ENCODE results near the gene KHDC4. TPM values are rescaled to one million over a fixed set of nuclear protein-coding genes. Genes with fewer than 3 reads are reported as not detected.
A peak's percentile ranks its signal among the peaks of the same experiment; 100 is the strongest.

KHDC4 gene
- 10 to 100 TPM; 63.8 to 71.4 TPM for total RNA-seq

DNA sequence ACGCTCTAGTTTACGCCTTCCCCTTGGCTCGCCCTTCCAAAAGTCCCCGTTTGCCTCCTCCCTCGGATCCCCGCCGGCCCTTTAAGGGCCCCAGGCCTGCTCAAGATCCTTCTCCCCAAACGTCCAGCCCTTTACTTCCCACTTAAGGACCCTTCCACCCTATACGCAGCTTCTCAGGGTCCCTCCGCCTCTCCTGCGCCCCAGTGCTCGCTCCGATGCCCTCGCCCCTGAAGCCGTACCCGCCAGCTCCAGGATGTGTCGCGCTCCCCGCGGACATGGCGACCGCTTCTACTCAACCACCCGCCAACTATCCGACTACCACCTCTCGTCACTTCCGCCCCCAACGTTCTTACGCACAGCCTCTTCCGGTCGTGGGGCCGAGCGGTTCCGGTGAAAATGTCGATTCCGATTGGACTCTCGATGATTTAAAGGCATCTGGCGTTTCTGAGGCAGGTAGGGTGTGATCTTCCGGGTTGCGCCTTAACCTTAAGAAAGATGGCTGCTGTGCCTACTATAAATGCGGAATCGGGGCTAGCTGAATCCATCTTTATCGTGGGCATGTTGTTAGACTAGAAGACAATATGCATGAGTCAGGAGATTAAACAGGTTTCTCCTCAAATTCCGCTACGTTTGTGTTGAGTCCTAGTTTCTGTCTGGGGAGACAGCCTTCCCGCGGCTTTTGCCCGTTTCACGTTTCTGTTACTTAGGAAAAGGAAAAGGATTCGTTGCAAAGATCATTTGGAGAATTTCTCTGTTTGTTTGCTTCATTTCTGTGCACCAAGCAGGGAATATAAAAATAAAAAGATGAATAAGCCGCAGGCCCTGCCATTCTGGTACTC is at the start of gene KHDC4:
KHDC4 (minus strand) TSS at position 317 of the 839 bp plus-strand sequence; CDS start at position 277, 40 bp downstream.
- POLR2A ChIA-PET, result interaction anchor here (0.6 to 4.4 kb wide), 31 partner anchors 10 to 397 kb away, joined by 3 to 68 read pairs (median 5); partner anchors contain the start of genes ARHGEF2, GON4L, RIT1 and SMG5
- peak; percentile 97 for DNase-seq
- H3K9me3 Mint-ChIP-seq, result no peaks in the 10 kb centered on the region
- H3K4me3 Mint-ChIP-seq, result no peak within 1 kb of the TSS
- no peak within 1 kb of the TSS for H3K27ac Mint-ChIP-seq
- H3K4me1 Mint-ChIP-seq, result peaks cover 45% of the 10 kb centered on the region
- CTCF ChIA-PET, result interaction anchor here (0.5 to 6.8 kb wide), 15 partner anchors 9 to 193 kb away, joined by 3 to 61 read pairs (median 4); partner anchors contain the start of genes ARHGEF2 and SYT11
- peaks cover 29% of the 10 kb centered on the region for H3K36me3 Mint-ChIP-seq (ENCODE audit: low read depth)
- H3K27me3 Mint-ChIP-seq, result no peaks in the 10 kb centered on the region

- ChIA-PET POLR2A (interaction anchor here (0.9 to 2.5 kb wide), 5 partner anchors 32 to 51 kb away, joined by 3 to 7 read pairs (median 6); no protein-coding TSS in a partner anchor), CTCF (interaction anchor here (0.5 to 2.6 kb wide), 6 partner anchors 9 to 50 kb away, joined by 3 to 11 read pairs (median 3); partner anchors contain the start of gene KHDC4)
- Mint-ChIP-seq H3K9me3 (no peaks in the 10 kb centered on the region), H3K4me3 (no peak overlapping the region), H3K36me3 (ENCODE audit: low read depth) (peaks cover 27% of the 10 kb centered on the region), H3K4me1 (peaks cover 38% of the 10 kb centered on the region), H3K27me3 (no peaks in the 10 kb centered on the region), H3K27ac (no peak overlapping the region)
- no peak for DNase-seq
Observed at GRCh38 chr1:155983191-155984024, 49.2 kb upstream of the KHDC4 start.

DNA sequence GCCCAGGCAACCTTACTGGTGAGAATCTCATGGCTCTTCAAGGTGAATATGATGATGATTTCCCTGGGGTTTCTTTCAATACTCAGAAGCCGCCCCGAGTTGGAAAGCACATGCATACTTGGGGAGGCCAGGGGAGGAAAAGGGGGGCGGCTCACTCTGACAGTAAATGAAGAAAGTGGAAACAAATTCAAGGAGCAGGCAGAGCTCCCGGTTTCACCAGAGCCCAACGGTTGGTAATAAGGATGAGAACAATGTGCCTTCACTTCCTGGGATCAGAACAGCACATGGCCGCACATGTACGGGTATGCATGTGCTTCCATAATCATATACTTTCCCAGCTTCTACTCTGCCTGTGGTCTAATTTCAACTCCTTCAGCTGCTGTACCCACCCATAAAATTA is 47.9 kb upstream of the KHDC4 start:
- peaks cover 38% of the 10 kb centered on the region for H3K4me1 Mint-ChIP-seq
- ChIA-PET POLR2A (interaction anchor here (6.4 kb wide), 1 partner anchor 42 kb away, joined by 63 read pairs; the partner anchor contains the start of gene RXFP4), CTCF (interaction anchor here (0.6 to 2.0 kb wide), 6 partner anchors 10 to 322 kb away, joined by 3 to 5 read pairs (median 3); partner anchors contain the start of gene KHDC4)
- H3K36me3 Mint-ChIP-seq (ENCODE audit: low read depth), result peaks cover 37% of the 10 kb centered on the region
- no peak overlapping the region for H3K4me3 Mint-ChIP-seq
- no peak for DNase-seq
- no peaks in the 10 kb centered on the region for H3K9me3 Mint-ChIP-seq
- peak overlapping the region; percentile 21 for H3K27ac Mint-ChIP-seq
- no peaks in the 10 kb centered on the region for H3K27me3 Mint-ChIP-seq

DNA sequence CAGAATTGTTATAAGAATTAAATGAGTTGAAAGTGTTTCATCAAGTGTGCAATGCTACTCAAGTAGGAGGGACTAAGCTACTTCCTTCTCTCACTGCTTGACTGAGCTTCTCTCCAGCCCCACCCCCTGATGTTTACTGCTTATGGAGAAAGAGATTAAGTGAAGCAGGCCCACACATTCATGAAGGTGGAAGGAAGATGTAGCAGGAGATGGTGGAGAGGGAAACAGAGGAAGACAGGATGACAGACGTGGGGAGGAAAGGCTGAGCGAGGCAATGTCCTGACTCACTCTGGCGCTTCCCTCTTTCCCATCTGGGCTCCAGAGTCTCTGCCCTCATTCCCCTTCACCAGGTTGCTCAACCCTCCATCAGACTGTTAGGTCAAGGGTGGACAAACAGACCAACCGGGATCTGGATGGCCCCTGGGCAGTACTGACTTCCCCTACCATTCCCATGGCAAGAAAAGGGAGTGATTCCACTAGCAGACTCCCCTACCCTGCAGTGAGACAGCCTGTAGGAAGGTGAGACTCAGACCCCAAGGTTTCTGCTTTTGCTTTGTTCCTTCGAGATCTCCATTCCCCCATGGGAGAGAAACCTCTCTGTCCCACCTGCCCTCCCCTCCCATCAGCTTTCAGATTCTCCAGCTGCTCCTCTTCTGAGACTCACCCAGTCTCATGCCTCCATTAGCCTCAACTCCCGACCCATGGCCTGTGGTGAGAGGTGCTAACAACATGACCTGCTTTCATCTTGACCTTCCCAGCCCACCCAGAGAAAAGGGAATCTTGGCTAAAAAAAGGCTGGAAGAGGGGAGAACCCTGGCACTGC is 47.3 kb upstream of the KHDC4 start:
- peaks cover 43% of the 10 kb centered on the region for H3K36me3 Mint-ChIP-seq (ENCODE audit: low read depth)
- peaks cover 38% of the 10 kb centered on the region for H3K4me1 Mint-ChIP-seq
- DNase-seq, result peak; percentile 39
- peak overlapping the region; percentile 100 for H3K4me3 Mint-ChIP-seq
- ChIA-PET POLR2A (interaction anchor here (1.0 to 7.5 kb wide), 8 partner anchors 15 to 122 kb away, joined by 3 to 68 read pairs (median 24); partner anchors contain the start of genes KHDC4, RXFP4 and SYT11), CTCF (interaction anchor here (0.6 to 9.1 kb wide), 9 partner anchors 9 to 323 kb away, joined by 3 to 80 read pairs (median 4); no protein-coding TSS in a partner anchor)
- no peaks in the 10 kb centered on the region for H3K9me3 Mint-ChIP-seq
- peak overlapping the region; percentile 93 for H3K27ac Mint-ChIP-seq
- H3K27me3 Mint-ChIP-seq, result no peaks in the 10 kb centered on the region

GRCh38 chr1:155979597-155980343 is 45.6 kb upstream of the KHDC4 start:
- peak overlapping the region; percentile 100 for H3K4me3 Mint-ChIP-seq
- ChIA-PET CTCF (interaction anchor here (0.6 to 9.1 kb wide), 8 partner anchors 10 to 470 kb away, joined by 3 to 80 read pairs (median 5); no protein-coding TSS in a partner anchor), POLR2A (interaction anchor here (1.0 to 7.5 kb wide), 10 partner anchors 9 to 303 kb away, joined by 3 to 68 read pairs (median 19); partner anchors contain the start of genes KHDC4, RXFP4 and SMG5)
- no peaks in the 10 kb centered on the region for H3K9me3 Mint-ChIP-seq
- DNase-seq, result no peak
- H3K27me3 Mint-ChIP-seq, result no peaks in the 10 kb centered on the region
- H3K4me1 Mint-ChIP-seq, result peaks cover 51% of the 10 kb centered on the region
- peak overlapping the region; percentile 93 for H3K27ac Mint-ChIP-seq
- H3K36me3 Mint-ChIP-seq (ENCODE audit: low read depth), result peaks cover 60% of the 10 kb centered on the region

DNA sequence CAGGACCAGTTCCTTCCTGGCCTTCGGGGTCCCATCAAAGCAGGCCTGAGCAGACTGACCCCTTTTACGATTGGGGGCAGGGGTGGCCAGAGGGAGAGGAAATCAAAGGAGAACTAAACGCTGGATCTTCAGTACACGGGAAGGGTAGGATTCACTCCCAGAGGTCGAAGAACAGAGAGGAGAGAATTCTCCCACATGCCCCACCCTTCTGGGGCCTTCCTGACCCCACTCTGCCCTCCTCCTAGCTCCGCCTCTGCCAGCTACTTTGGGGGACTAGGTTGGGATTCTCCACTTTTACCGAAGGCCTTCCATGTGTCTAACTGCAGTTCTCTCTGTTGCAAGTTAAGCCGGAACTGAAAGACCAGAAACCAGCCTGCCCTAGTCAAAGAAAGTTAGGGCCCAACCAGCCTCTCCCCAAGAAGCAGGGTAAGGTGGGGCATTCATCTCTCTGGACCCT is 44.8 kb upstream of the KHDC4 start:
- DNase-seq, result peak; percentile 24
- ChIA-PET CTCF (interaction anchor here (1.2 to 9.1 kb wide), 7 partner anchors 11 to 40 kb away, joined by 3 to 80 read pairs (median 10); no protein-coding TSS in a partner anchor), POLR2A (interaction anchor here (0.8 to 7.5 kb wide), 13 partner anchors 9 to 304 kb away, joined by 3 to 68 read pairs (median 10); partner anchors contain the start of genes KHDC4, RXFP4 and SMG5)
- Mint-ChIP-seq H3K36me3 (ENCODE audit: low read depth) (peaks cover 67% of the 10 kb centered on the region), H3K4me1 (peaks cover 58% of the 10 kb centered on the region), H3K4me3 (peak overlapping the region; percentile 100), H3K9me3 (no peaks in the 10 kb centered on the region), H3K27ac (peak overlapping the region; percentile 93), H3K27me3 (no peaks in the 10 kb centered on the region)

GRCh38 chr1:155978325-155978972 is 44.2 kb upstream of the KHDC4 start, which contains the start of gene ARHGEF2:
Gene ARHGEF2, minus strand, starts transcription at chr1:155978547. Its CDS starts 120 bp downstream, at chr1:155978427.
- peaks cover 67% of the 10 kb centered on the region for H3K36me3 Mint-ChIP-seq (ENCODE audit: low read depth)
- peak; percentile 84 for DNase-seq
- ChIA-PET CTCF (interaction anchor here (0.6 to 9.1 kb wide), 10 partner anchors 11 to 633 kb away, joined by 3 to 80 read pairs (median 5); partner anchors contain the start of gene KHDC4), POLR2A (interaction anchor here (0.8 to 7.5 kb wide), 16 partner anchors 9 to 304 kb away, joined by 3 to 68 read pairs (median 6); partner anchors contain the start of genes KHDC4, RXFP4 and SMG5)
- peak within 1 kb of the TSS; percentile 93 for H3K27ac Mint-ChIP-seq
- H3K4me1 Mint-ChIP-seq, result peaks cover 60% of the 10 kb centered on the region
- peak within 1 kb of the TSS; percentile 100 for H3K4me3 Mint-ChIP-seq
- no peaks in the 10 kb centered on the region for H3K27me3 Mint-ChIP-seq
- H3K9me3 Mint-ChIP-seq, result no peaks in the 10 kb centered on the region

DNA sequence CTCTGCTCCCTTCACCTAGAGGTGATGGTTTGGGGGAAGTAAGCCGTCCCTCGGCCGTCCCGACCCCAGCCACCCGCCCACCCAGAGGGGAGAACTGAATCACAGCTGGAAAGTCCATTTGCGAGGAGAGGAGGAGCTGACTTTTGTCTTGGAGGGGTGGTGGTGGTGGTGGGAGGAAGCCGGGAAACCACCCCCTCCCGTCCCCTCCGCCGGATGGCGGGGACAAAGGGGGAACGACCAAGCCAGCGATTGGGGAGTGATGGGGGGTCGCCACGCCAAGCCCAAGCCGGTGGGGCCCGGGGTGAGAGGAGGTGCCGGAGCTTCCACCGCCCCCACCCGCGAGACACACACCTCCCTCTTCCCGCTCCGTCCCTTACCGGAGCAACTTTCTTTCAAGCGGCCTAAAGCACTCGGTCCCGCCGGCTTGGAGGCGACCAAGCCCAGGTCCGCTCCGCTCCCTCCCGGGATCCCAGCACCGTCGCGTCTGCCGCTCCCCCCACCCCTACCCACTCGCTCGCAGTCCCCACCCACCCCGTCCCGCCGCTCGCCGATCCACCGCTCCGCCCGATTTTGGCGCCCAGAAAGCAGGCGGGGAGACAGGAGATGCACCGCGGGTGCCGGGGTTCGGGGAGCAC is 43.6 kb upstream of the KHDC4 start:
- Mint-ChIP-seq H3K36me3 (ENCODE audit: low read depth) (peaks cover 73% of the 10 kb centered on the region), H3K4me1 (peaks cover 63% of the 10 kb centered on the region), H3K27me3 (no peaks in the 10 kb centered on the region), H3K27ac (peak overlapping the region; percentile 93), H3K4me3 (peak overlapping the region; percentile 100), H3K9me3 (no peaks in the 10 kb centered on the region)
- peak; percentile 31 for DNase-seq
- CTCF ChIA-PET, result interaction anchor here (0.6 to 9.1 kb wide), 15 partner anchors 10 to 633 kb away, joined by 3 to 80 read pairs (median 6); partner anchors contain the start of gene KHDC4
- POLR2A ChIA-PET, result interaction anchor here (0.8 to 7.5 kb wide), 21 partner anchors 8 to 305 kb away, joined by 3 to 68 read pairs (median 4); partner anchors contain the start of genes KHDC4, LAMTOR2, RXFP4 and SMG5

DNA sequence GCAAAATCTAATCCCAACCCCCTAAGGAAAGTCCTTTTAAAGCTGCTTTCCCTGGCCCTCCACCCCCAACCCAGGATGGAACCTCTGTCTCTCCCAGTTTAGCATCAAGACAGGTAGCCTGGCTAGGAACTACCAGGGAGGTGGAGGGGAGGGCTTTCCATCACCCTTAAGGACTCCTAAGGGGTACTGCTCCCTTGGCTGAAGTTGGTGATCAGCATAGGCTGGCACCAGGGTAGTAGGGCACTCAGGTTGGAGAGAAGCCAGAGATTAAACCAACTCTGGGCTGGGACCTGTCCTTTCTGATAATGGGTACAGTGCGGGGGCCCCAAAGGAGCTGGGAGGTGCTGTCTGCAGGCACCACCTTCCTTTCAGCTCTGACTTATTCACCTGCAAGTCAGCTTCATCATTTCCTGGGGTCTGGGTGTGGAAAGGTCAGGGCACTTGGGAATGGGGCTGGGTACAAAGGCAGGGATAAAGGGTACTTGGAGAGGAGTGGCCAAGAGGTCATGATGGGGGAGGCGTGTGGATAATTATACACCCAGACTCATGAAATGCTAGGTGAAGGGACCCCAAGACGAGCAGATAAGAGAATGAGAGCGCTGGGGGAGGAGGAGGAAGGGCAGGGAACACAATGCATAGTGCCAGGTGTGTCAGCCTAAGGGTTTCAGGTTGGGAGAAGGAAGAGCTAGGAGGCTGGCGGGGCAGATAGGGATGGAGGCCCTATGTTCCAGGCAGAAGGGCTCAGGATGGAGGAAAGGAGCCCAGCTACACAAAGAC is 42.9 kb upstream of the KHDC4 start:
- peaks cover 66% of the 10 kb centered on the region for H3K4me1 Mint-ChIP-seq
- DNase-seq, result no peak

More for the DNA sequence above, 42.9 kb upstream of the KHDC4 start:
- Mint-ChIP-seq H3K36me3 (ENCODE audit: low read depth) (peaks cover 77% of the 10 kb centered on the region), H3K4me3 (peak overlapping the region; percentile 100), H3K27ac (peak overlapping the region; percentile 93), H3K9me3 (no peaks in the 10 kb centered on the region), H3K27me3 (no peaks in the 10 kb centered on the region)
- CTCF ChIA-PET, result interaction anchor here (0.6 to 9.1 kb wide), 17 partner anchors 9 to 306 kb away, joined by 3 to 80 read pairs (median 5); partner anchors contain the start of genes KHDC4 and SYT11
- POLR2A ChIA-PET, result interaction anchor here (0.6 to 7.5 kb wide), 18 partner anchors 10 to 704 kb away, joined by 3 to 68 read pairs (median 4); partner anchors contain the start of genes CLK2, KHDC4, LAMTOR2 and RXFP4
